Measurements from ENCODE around the gene COX4I1. TPM values are rescaled to one million over a fixed set of nuclear protein-coding genes. Genes with fewer than 3 reads are reported as not detected.
"Not testable (repeated sequence)": the region's sequence is repeated elsewhere in the genome, so short reads cannot be mapped to it uniquely, and the experiment has no call there.

The COX4I1 gene
- total RNA-seq, 1 experiment from 2014 or later, result 839 TPM

GRCh38 chr16:85816159-85816558 lies 16.7 kb downstream of the COX4I1 start:
- no peaks in the 10 kb centered on the region for H3K79me2 ChIP-seq (ENCODE audit: insufficient read depth, low read length)
- CTCF ChIA-PET, result interaction anchor here (1.3 kb wide), 1 partner anchor 200 kb away, joined by 5 read pairs; no protein-coding TSS in a partner anchor
- H3K9me2 ChIP-seq (ENCODE audit: insufficient read depth), result no peaks in the 10 kb centered on the region
- POLR2A ChIA-PET, result no interaction called here
- H3K9me3 ChIP-seq (ENCODE audit: control insufficient read depth in 1 of 2, insufficient read depth in 1 of 2, low read depth in 1 of 2, low read length in 2 of 2), result no peaks in the 10 kb centered on the region
- no peak overlapping the region for H3K4me3 ChIP-seq (replicated peaks in 1 of 2; ENCODE audit: low read depth in 1 of 2, low read length in 2 of 2)
- H4K20me1 ChIP-seq (ENCODE audit: insufficient read depth), result no peaks in the 10 kb centered on the region
- H2AFZ ChIP-seq (ENCODE audit: low read depth, low read length, poor library complexity, severe bottlenecking), result no peak overlapping the region
- no peak overlapping the region for H3K9ac ChIP-seq (ENCODE audit: low read length)
- TF ChIP-seq SIN3A (IDR thresholded peaks at IDR 0.05; ENCODE audit: low read depth) (no peak), CBX3 (IDR thresholded peaks at IDR 0.05; ENCODE audit: low read depth) (no peak), POLR2AphosphoS5 (IDR thresholded peaks at IDR 0.05; ENCODE audit: low read depth, low read length) (no peak), JUND (IDR thresholded peaks at IDR 0.05) (no peak), TCF7L2 (IDR thresholded peaks at IDR 0.05; ENCODE audit: borderline replicate concordance, extremely low read depth, insufficient read depth, insufficient read length) (no peak), EZH2 (IDR thresholded peaks at IDR 0.05) (no peak), ZNF274 (IDR thresholded peaks at IDR 0.05; ENCODE audit: low read depth, low read length) (no peak), ELF1 (IDR thresholded peaks at IDR 0.05; ENCODE audit: borderline replicate concordance, low read depth) (no peak), MAX (IDR thresholded peaks at IDR 0.05) (no peak), CEBPB (IDR thresholded peaks at IDR 0.05; ENCODE audit: low read depth) (no peak), SRF (IDR thresholded peaks at IDR 0.05; ENCODE audit: low read depth) (no peak), YY1 (IDR thresholded peaks at IDR 0.05; ENCODE audit: extremely low read depth, insufficient replicate concordance, low read depth, low read length) (no peak), SP1 (IDR thresholded peaks at IDR 0.05; ENCODE audit: low read depth) (no peak), EGR1 (IDR thresholded peaks at IDR 0.05; ENCODE audit: low read depth) (no peak), RAD21 (IDR thresholded peaks at IDR 0.05; ENCODE audit: low read depth) (no peak)
- no peak overlapping the region for H3K27ac ChIP-seq (ENCODE audit: low read depth, low read length)
- intact Hi-C loops (cut with micrococcal nuclease), result no loop called here
- BruUV-seq (replicated peaks), result no TSS peak
- DNase-seq (ENCODE audit: low read depth, low spot score), result no peak
- RAD21 ChIA-PET (ENCODE audit: low non-redundant PET in 1 of 2, low total read pairs in 2 of 2, uncharacterized antibody in 2 of 2, unreplicated experiment in 2 of 2), result no interaction called here
- ATAC-seq, result no peak
- H3K4me2 ChIP-seq (ENCODE audit: low read length), result no peak overlapping the region
- peaks cover 2 to 6% of the 10 kb centered on the region in 2 experiments; a peak in 3 of 4 replicates for H3K4me1 ChIP-seq (ENCODE audit: control insufficient read depth in 1 of 2, insufficient read depth in 2 of 2, low read length in 2 of 2)
- H3K27me3 ChIP-seq (ENCODE audit: insufficient read depth, low read length), result peaks cover 10% of the 10 kb centered on the region; the same call in 1 of the 2 replicates
- no peaks in the 10 kb centered on the region for H3K36me3 ChIP-seq (ENCODE audit: control insufficient read depth in 1 of 2, insufficient read depth in 2 of 2, low read length in 2 of 2)

- H3K4me3 ChIP-seq (replicated peaks in 1 of 2; ENCODE audit: low read depth in 1 of 2, low read length in 2 of 2); H3K9me2 ChIP-seq (ENCODE audit: insufficient read depth); intact Hi-C loops (cut with micrococcal nuclease); H3K27me3 ChIP-seq (ENCODE audit: insufficient read depth, low read length); H3K36me3 ChIP-seq (ENCODE audit: control insufficient read depth in 1 of 2, insufficient read depth in 2 of 2, low read length in 2 of 2); POLR2A ChIA-PET; H4K20me1 ChIP-seq (ENCODE audit: insufficient read depth); H3K4me2 ChIP-seq (ENCODE audit: low read length); H3K9me3 ChIP-seq (ENCODE audit: control insufficient read depth in 1 of 2, insufficient read depth in 1 of 2, low read depth in 1 of 2, low read length in 2 of 2); H3K9ac ChIP-seq (ENCODE audit: low read length); H3K27ac ChIP-seq (ENCODE audit: low read depth, low read length); H3K79me2 ChIP-seq (ENCODE audit: insufficient read depth, low read length); RAD21 ChIA-PET (ENCODE audit: low non-redundant PET in 1 of 2, low total read pairs in 2 of 2, uncharacterized antibody in 2 of 2, unreplicated experiment in 2 of 2); ATAC-seq; H2AFZ ChIP-seq (ENCODE audit: low read depth, low read length, poor library complexity, severe bottlenecking); DNase-seq (ENCODE audit: low read depth, low spot score); BruUV-seq (replicated peaks): not testable (repeated sequence)
- H3K4me1 ChIP-seq (ENCODE audit: control insufficient read depth in 1 of 2, insufficient read depth in 2 of 2, low read length in 2 of 2), result peaks cover 2 to 14% of the 10 kb centered on the region in 2 experiments; a peak in 3 of 4 replicates
- CTCF ChIA-PET, result interaction anchor here (1.3 kb wide), 1 partner anchor 199 kb away, joined by 5 read pairs; no protein-coding TSS in a partner anchor
Observed at GRCh38 chr16:85817195-85817594, 17.7 kb downstream of the COX4I1 start.

Measured in HCT116 (cell line).